T-cell (primary cell): ENCODE data around the gene ACSL5. TPM values are rescaled to one million over a fixed set of nuclear protein-coding genes. Genes with fewer than 3 reads are reported as not detected.

Experiments
- ATAC-seq, 4 experiments: fragments of 200-7000 bp in 3 of 4; fragments of 150-1000 bp in 1 of 4; cut with Tn5 transposase; replicated peaks in 1 of 4; 1 replicate in 3 of 4; 2 replicates in 1 of 4; pipeline ENCODE4 v1.10.0; 2021; ENCODE audit warnings: moderate library complexity in 3 of 4, mild to moderate bottlenecking in 2 of 4, moderate number of reproducible peaks in 1 of 4
- CTCF ChIA-PET, 2 donors: fragments of 300-600 bp; sonication (Branson Sonifier 250); formaldehyde crosslinking; loops; one replicate each; lab custom pipeline; 2022; ENCODE audit warnings: antibody characterized with exemption in 2 of 2; lab: Charles Lee
- POLR2A ChIA-PET, 2 donors: fragments of 300-600 bp; sonication (Branson Sonifier 250); formaldehyde crosslinking; loops; one replicate each; lab custom pipeline; 2022; ENCODE audit warnings: antibody characterized with exemption in 2 of 2; lab: Charles Lee
- DNase-seq, 35 experiments: peaks; one replicate each; pipeline versions ENCODE4 v3.0.0 to v3.0.0-alpha.2; 2013 to 2023
- H3K27ac ChIP-seq: one replicate; pipeline ENCODE4 v1.5.1; 2013; ENCODE audit warnings: low read length
- H3K27me3 ChIP-seq, 2 experiments: replicated peaks in 1 of 2; 1 replicate in 1 of 2; 2 replicates in 1 of 2; pipeline versions ENCODE4 v1.6.1 to v1.7.0; 2013; ENCODE audit warnings: low read length in 1 of 2, mixed read lengths in 1 of 2; ENCODE audit not compliant: control insufficient read depth in 2 of 2, insufficient read depth in 2 of 2; ENCODE audit errors: extremely low read depth in 1 of 2
- H3K36me3 ChIP-seq, 2 donors: 1 replicate in 1 of 2; 2 replicates in 1 of 2; pipeline versions ENCODE4 v1.6.1 to v1.7.0; 2013; ENCODE audit warnings: low read length in 1 of 2; ENCODE audit not compliant: control insufficient read depth in 2 of 2, insufficient read depth in 1 of 2; ENCODE audit errors: extremely low read depth in 1 of 2
- H3K4me1 ChIP-seq, 2 experiments: 1 replicate in 1 of 2; 2 replicates in 1 of 2; pipeline versions ENCODE4 v1.6.1 to v1.7.0; 2013; ENCODE audit warnings: low read length in 2 of 2, mixed read lengths in 1 of 2; ENCODE audit not compliant: insufficient read depth in 2 of 2, control insufficient read depth in 1 of 2; ENCODE audit errors: extremely low read depth in 1 of 2
- H3K4me3 ChIP-seq, 2 donors: 1 replicate in 1 of 2; 2 replicates in 1 of 2; pipeline versions ENCODE4 v1.5.1 to v1.7.0; 2013; ENCODE audit warnings: mild to moderate bottlenecking in 2 of 2, low read length in 1 of 2, moderate library complexity in 1 of 2; ENCODE audit not compliant: control insufficient read depth in 1 of 2; ENCODE audit errors: extremely low read depth in 1 of 2
- H3K9me3 ChIP-seq: 2 replicates; pipeline ENCODE4 v1.7.0; 2013
- H3K27ac Mint-ChIP-seq, 2 donors: one replicate each; pipeline ENCODE4 v1.8.0; 2020 to 2021; ENCODE audit warnings: mild to moderate bottlenecking in 2 of 2, mixed read lengths in 2 of 2
- H3K27me3 Mint-ChIP-seq, 2 donors: one replicate each; pipeline ENCODE4 v1.8.0; 2021 to 2022; ENCODE audit warnings: mixed read lengths in 2 of 2
- H3K36me3 Mint-ChIP-seq: one replicate; pipeline ENCODE4 v1.8.0; 2021; ENCODE audit warnings: mixed read lengths
- H3K4me1 Mint-ChIP-seq, 3 donors: one replicate each; pipeline ENCODE4 v1.8.0; 2020 to 2022; ENCODE audit warnings: mixed read lengths in 3 of 3, mild to moderate bottlenecking in 1 of 3
- H3K4me3 Mint-ChIP-seq, 3 donors: one replicate each; pipeline ENCODE4 v1.8.0; 2020 to 2022; ENCODE audit warnings: mild to moderate bottlenecking in 3 of 3, mixed read lengths in 3 of 3, moderate library complexity in 3 of 3
- H3K9me3 Mint-ChIP-seq, 3 donors: one replicate each; pipeline ENCODE4 v1.8.0; 2020 to 2022; ENCODE audit warnings: mixed read lengths in 3 of 3
- WGBS: methylation state at CpG from one replicate; pipeline ENCODE4 v1.1.5; 2013; ENCODE audit warnings: missing lambda C conversion rate; ENCODE audit not compliant: insufficient coverage; 5-methylcytosine and 5-hydroxymethylcytosine counted together
- total RNA-seq, 35 experiments: library from RNA in 6 of 35; stranded (reverse) in 6 of 35; fragments of 120-200 nt in 1 of 35; gene quantifications; one replicate each; pipeline versions ENCODE4 v1.2.1 to v1.2.4 and lab custom pipeline; 2013 to 2026

ACSL5 gene
- total RNA-seq, 5 donors from 2014 or later (not counting 1 experiment from before 2014, with no cell fraction given): 36.0 to 48.9 (median 39.9) TPM

- H3K4me3 ChIP-seq: no peak overlapping the region
- no peaks in the 10 kb centered on the region for H3K36me3 Mint-ChIP-seq
- DNase-seq: no peak
- no peak overlapping the region for H3K27ac Mint-ChIP-seq
- H3K4me1 Mint-ChIP-seq: no peaks in the 10 kb centered on the region
- no peak for ATAC-seq
- 43% methylated on average over 4 of the region's 5 CpGs for WGBS
- no peaks in the 10 kb centered on the region for H3K27me3 Mint-ChIP-seq
- ChIA-PET CTCF (no interaction called here), POLR2A (no interaction called here)
- no peaks in the 10 kb centered on the region for H3K4me1 ChIP-seq
- no peaks in the 10 kb centered on the region for H3K9me3 Mint-ChIP-seq
- peaks cover 0 to 4% of the 10 kb centered on the region in 2 experiments for H3K27me3 ChIP-seq
- no peaks in the 10 kb centered on the region for H3K9me3 ChIP-seq
- no peak overlapping the region for H3K4me3 Mint-ChIP-seq
- no peak overlapping the region for H3K27ac ChIP-seq
- H3K36me3 ChIP-seq: no peaks in the 10 kb centered on the region
These were observed 30.7 kb upstream of the ACSL5 start for GRCh38 chr10:112343056-112343806.

GRCh38 chr10:112344261-112344660 is 29.7 kb upstream of the ACSL5 start:
- CTCF ChIA-PET: no interaction called here
- H3K27me3 Mint-ChIP-seq: no peaks in the 10 kb centered on the region
- H3K27ac ChIP-seq: no peak overlapping the region

GRCh38 chr10:112345202-112345601 is 28.7 kb upstream of the ACSL5 start:
- Histone ChIP-seq H3K27me3 (peaks cover 0 to 4% of the 10 kb centered on the region in 2 experiments), H3K27ac (no peak overlapping the region), H3K4me3 (no peak overlapping the region), H3K4me1 (no peaks in the 10 kb centered on the region), H3K9me3 (no peaks in the 10 kb centered on the region), H3K36me3 (no peaks in the 10 kb centered on the region)
- CTCF ChIA-PET: no interaction called here
- peak overlapping the region in 1 of 2 donors; percentile 17 for H3K27ac Mint-ChIP-seq
- H3K4me3 Mint-ChIP-seq: no peak overlapping the region
- DNase-seq (peak in 1 of 35 experiments; percentile 3), ATAC-seq (no peak)
- POLR2A ChIA-PET: no interaction called here
- H3K4me1 Mint-ChIP-seq: no peaks in the 10 kb centered on the region
- no peaks in the 10 kb centered on the region for H3K9me3 Mint-ChIP-seq
- H3K27me3 Mint-ChIP-seq: no peaks in the 10 kb centered on the region
- H3K36me3 Mint-ChIP-seq: no peaks in the 10 kb centered on the region
- WGBS: no CpG with 5 or more reads among the region's 3 CpGs

More at GRCh38 chr10:112344261-112344660, 29.7 kb upstream of the ACSL5 start:
- H3K4me1 Mint-ChIP-seq: no peaks in the 10 kb centered on the region
- H3K9me3 ChIP-seq: no peaks in the 10 kb centered on the region
- H3K36me3 Mint-ChIP-seq: no peaks in the 10 kb centered on the region
- no peak overlapping the region for H3K4me3 ChIP-seq
- H3K4me3 Mint-ChIP-seq: no peak overlapping the region
- H3K9me3 Mint-ChIP-seq: no peaks in the 10 kb centered on the region
- WGBS: 74% methylated on average over 3 of the region's 6 CpGs
- ATAC-seq: no peak
- no peaks in the 10 kb centered on the region for H3K36me3 ChIP-seq
- H3K27ac Mint-ChIP-seq: no peak overlapping the region
- no peaks in the 10 kb centered on the region for H3K4me1 ChIP-seq
- H3K27me3 ChIP-seq: peaks cover 0 to 4% of the 10 kb centered on the region in 2 experiments
- DNase-seq: no peak
- POLR2A ChIA-PET: no interaction called here

GRCh38 chr10:112345743-112346142 is 28.2 kb upstream of the ACSL5 start:
- no peaks in the 10 kb centered on the region for H3K4me1 ChIP-seq
- H3K36me3 ChIP-seq: no peaks in the 10 kb centered on the region
- ChIA-PET CTCF (no interaction called here), POLR2A (no interaction called here)
- H3K27ac Mint-ChIP-seq: no peak overlapping the region
- H3K27me3 Mint-ChIP-seq: no peaks in the 10 kb centered on the region
- 94% methylated on average over 8 of the region's 9 CpGs for WGBS
- DNase-seq (no peak), ATAC-seq (no peak)
- no peaks in the 10 kb centered on the region for H3K9me3 Mint-ChIP-seq
- H3K9me3 ChIP-seq: no peaks in the 10 kb centered on the region
- peaks cover 0 to 4% of the 10 kb centered on the region in 2 experiments for H3K27me3 ChIP-seq
- no peaks in the 10 kb centered on the region for H3K36me3 Mint-ChIP-seq
- H3K4me3 Mint-ChIP-seq: no peak overlapping the region
- H3K4me1 Mint-ChIP-seq: no peaks in the 10 kb centered on the region
- H3K4me3 ChIP-seq: no peak overlapping the region
- H3K27ac ChIP-seq: no peak overlapping the region

- Histone ChIP-seq H3K36me3 (no peaks in the 10 kb centered on the region), H3K27me3 (peaks cover 0 to 4% of the 10 kb centered on the region in 2 experiments), H3K9me3 (no peaks in the 10 kb centered on the region), H3K27ac (no peak overlapping the region), H3K4me1 (no peaks in the 10 kb centered on the region), H3K4me3 (no peak overlapping the region)
- WGBS: 88% methylated on average over 3 of the region's 5 CpGs
- H3K9me3 Mint-ChIP-seq: no peaks in the 10 kb centered on the region
- ChIA-PET POLR2A (interaction anchor here in 1 of 2 donors (0.6 kb wide), 1 partner anchor 10 kb away, joined by 3 read pairs; no protein-coding TSS in a partner anchor), CTCF (no interaction called here)
- H3K27me3 Mint-ChIP-seq: no peaks in the 10 kb centered on the region
- DNase-seq (no peak), ATAC-seq (no peak)
- no peaks in the 10 kb centered on the region for H3K36me3 Mint-ChIP-seq
- no peaks in the 10 kb centered on the region for H3K4me1 Mint-ChIP-seq
- H3K27ac Mint-ChIP-seq: no peak overlapping the region
- no peak overlapping the region for H3K4me3 Mint-ChIP-seq
These were observed 27.1 kb upstream of the ACSL5 start for GRCh38 chr10:112346774-112347173.

- H3K4me3 ChIP-seq: no peak overlapping the region
- no peaks in the 10 kb centered on the region for H3K27me3 Mint-ChIP-seq
These were observed 25.9 kb upstream of the ACSL5 start for GRCh38 chr10:112347709-112348671.

More at GRCh38 chr10:112347709-112348671, 25.9 kb upstream of the ACSL5 start:
- no peaks in the 10 kb centered on the region for H3K9me3 Mint-ChIP-seq
- POLR2A ChIA-PET: no interaction called here
- CTCF ChIA-PET: no interaction called here
- DNase-seq: no peak
- no peaks in the 10 kb centered on the region for H3K4me1 Mint-ChIP-seq
- Histone ChIP-seq H3K27me3 (peaks cover 0 to 4% of the 10 kb centered on the region in 2 experiments), H3K36me3 (no peaks in the 10 kb centered on the region), H3K27ac (no peak overlapping the region), H3K9me3 (no peaks in the 10 kb centered on the region), H3K4me1 (no peaks in the 10 kb centered on the region)
- H3K4me3 Mint-ChIP-seq: no peak overlapping the region
- ATAC-seq: no peak
- 75% methylated on average over 4 of the region's 12 CpGs for WGBS
- no peaks in the 10 kb centered on the region for H3K36me3 Mint-ChIP-seq
- no peak overlapping the region for H3K27ac Mint-ChIP-seq
